Suppressor macrophage treated with lipopolysaccharide for 4 hours (primary cell): ENCODE data around the gene HDHD5.

Experiments used
- DNase-seq: peaks from one replicate; pipeline ENCODE4 v3.0.0-alpha.2; 2020

HDHD5 gene

GRCh38 chr22:17158568-17159503 is at the start of gene HDHD5:
HDHD5 (minus strand) TSS chr22:17159277; CDS start chr22:17159251, 26 bp downstream.
- DNase-seq = peak; percentile 95

GRCh38 chr22:17205432-17205831 is 46.4 kb upstream of the HDHD5 start:
- DNase-seq = no peak

GRCh38 chr22:17201285-17201945 is 42.3 kb upstream of the HDHD5 start:
- DNase-seq = no peak

GRCh38 chr22:17199003-17199731 is 40.1 kb upstream of the HDHD5 start:
- DNase-seq = no peak

DNA sequence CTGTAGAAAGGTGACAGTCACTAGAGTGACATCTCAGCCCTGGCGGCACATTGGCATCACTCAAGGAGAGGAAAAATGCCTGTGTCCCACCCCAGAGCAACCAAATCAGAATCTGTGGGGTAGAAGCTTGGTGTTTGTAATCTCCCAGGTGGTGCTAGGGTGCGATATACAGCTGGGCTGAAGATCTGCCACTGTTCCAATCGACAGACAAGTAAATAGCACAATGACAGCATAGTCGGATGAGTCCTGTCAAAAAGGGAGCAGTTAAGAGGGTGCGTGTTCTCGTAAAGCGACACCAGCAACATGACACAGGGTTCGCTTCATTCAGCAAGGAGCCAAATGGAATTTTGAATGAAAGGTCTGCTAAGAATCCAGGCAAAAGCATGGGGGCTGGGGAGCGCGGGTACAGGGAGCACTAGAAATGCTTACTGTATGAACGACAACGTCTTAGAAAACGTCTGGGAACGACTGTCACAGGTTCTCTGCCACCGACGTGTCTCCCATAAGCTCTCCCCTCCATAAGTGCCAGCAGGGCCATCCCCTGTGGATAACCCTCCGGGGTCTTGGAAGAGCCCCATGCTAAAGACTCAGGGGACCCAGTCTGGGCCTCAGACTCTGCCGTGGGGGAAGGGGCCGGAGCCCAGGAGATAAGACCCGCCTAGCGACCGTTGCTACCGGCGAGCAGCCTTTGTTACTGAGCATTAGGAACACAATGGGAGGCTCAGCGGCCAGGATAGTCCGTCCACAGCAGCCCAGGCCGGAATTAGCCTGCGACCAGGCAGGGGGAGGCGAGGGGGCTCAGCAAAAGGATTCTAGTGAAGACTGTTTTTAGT is 39.3 kb upstream of the HDHD5 start:
- DNase-seq = no peak

- no peak for DNase-seq
These were observed 35.1 kb upstream of the HDHD5 start for GRCh38 chr22:17194213-17194612.

- no peak for DNase-seq
These were observed 33.1 kb upstream of the HDHD5 start for GRCh38 chr22:17192186-17192585.

- DNase-seq = no peak
These were observed 32.2 kb upstream of the HDHD5 start for GRCh38 chr22:17191163-17191784.

DNA sequence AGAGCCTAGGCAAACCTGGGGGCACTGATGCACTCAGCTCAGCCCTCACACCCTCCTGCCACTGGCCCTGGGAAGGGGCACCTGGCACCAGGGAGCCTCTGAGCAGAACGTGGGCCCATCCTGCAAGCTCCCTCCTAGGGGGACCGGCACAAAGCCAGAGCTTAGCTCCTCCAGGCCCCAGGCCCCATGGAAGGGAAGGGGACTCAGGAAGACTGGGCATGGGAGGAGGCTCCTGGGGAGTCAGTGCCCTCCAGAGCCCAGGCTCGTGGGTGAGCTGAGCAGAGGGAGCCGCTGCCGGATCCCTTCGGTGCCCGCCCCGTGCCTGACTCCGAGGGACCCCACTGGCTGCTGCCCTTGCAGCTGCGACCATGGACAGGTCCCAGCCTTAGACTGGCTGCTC is 31.6 kb upstream of the HDHD5 start:
- no peak for DNase-seq

- no peak for DNase-seq
These were observed 17.6 kb upstream of the HDHD5 start for GRCh38 chr22:17176715-17177114.

GRCh38 chr22:17172029-17172833 is 13.2 kb upstream of the HDHD5 start:
- DNase-seq = no peak

- peak; percentile 96 for DNase-seq
These were observed 12.3 kb upstream of the HDHD5 start for GRCh38 chr22:17171153-17172028.

DNA sequence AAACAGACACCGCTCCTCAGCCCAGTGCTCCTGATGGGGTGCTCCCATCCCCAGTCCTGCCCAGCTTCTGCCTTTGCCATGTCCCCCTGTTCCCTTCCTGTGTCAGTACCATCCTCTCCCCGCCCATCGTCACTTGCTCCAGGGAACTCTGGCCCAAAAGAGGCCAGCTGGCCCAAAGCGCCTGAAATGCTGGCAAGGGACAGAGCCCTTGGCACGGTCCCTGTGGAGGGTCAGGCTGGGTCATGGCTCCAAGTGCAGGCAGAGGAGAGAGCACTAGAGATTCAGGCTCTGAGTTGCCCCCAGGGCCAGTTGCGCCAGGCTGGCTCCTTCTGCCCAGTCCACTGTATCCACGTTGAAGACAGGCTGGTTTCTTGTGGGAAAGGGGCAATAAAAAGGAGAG is 8.4 kb upstream of the HDHD5 start:
- DNase-seq = no peak

DNA sequence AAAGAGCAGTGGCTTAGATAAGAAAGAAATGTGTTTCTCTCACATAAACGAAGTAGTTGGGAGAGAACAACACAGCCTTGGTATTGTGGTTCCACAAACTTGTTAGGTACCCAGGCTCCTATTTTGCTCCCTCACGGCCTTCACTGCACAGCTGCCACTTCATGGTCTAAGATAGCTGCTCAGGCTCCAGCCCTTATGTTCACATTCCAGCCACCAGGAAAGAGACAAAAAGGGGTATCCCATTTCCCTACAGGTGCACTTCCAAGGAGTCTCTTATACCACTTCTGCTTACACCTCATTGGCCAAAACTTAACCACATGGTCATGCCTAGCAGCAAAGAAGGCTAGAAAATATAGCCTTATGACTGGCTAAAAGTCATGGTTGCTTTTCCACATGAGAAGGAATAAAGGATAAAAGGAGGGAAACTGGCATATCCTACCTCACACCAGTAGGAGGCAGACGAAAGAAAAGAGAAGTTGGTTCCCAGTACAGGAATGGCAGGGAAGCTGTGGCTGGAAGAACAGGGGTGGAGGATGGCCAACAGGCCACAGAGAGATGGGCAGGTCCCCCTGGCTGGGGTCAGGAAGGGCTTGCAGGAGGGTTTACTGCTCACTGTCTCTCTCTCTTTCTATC is 5.4 kb upstream of the HDHD5 start:
- DNase-seq = no peak

GRCh38 chr22:17162731-17163130 is 3.7 kb upstream of the HDHD5 start:
- no peak for DNase-seq

- DNase-seq = no peak
These were observed 2.9 kb upstream of the HDHD5 start for GRCh38 chr22:17161991-17162390.

DNA sequence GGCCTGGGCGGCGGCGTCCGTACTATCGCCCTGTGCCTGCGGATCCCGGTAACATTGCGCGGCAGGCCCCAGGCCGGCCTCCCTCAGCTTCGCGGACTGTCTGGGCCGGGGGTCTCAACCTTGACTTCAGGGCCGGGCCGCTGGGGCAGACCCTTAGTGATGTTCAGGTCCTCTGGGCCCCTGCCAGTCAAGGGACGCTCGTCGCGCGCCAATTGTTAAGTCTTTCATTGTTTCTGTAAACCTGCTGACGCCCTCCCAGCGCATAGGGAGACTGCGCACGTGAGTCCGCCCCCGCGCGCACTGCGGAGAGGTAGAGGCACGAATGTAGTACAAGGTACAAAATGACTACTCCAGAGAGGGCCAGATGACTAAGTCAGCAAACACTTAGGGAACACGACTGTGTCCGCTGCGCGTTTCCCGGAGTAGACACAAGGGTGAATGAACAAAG is 451 bp upstream of the HDHD5 start:
- peak; percentile 48 for DNase-seq

DNA sequence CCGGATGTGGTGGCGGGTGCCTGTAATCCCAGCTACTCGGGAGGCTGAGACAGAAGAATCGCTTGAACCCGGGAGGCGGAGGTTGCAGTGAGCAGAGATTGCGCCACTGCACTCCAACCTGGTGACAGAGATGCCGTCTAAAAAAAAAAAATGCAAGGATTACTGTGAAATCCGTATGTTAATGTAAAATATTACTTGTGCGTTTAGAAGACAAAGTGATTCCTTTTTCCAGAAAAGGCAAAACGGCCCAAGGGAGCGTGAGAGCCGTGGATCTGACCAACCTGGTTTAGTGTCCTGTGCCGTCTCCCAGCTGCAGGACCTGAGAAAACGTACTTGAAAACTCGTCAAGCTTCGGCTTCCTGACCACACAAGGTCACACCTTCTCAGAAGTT is 905 bp downstream of the HDHD5 start:
- no peak for DNase-seq

- DNase-seq = no peak
These were observed 1.4 kb downstream of the HDHD5 start for GRCh38 chr22:17157714-17158113.

DNA sequence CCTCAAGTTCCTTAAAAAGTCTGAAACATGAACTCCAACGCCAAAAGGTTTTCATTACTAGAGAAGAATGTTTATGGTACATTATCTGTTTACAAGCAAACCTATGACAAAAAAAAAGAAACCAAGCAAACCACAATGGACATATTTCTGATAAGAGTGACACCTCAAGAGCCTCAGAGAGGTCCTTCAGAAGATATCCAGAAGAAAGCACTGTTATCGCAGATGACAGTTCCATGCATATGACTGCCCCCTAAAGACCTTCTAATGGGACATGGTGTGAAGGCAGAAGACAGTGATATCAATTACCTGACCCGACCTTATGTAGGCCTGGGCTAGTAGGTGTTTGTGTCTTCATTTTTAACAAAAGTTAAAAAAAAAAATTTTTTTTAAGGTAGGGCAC is 3.1 kb downstream of the HDHD5 start:
- no peak for DNase-seq
